Activated CD4-positive, alpha-beta T cell treated with anti-CD3 and anti-CD28 coated beads for 24 hours (primary cell): ENCODE data around the gene SYTL2.
"Not testable (repeated sequence)": the region's sequence is repeated elsewhere in the genome, so short reads cannot be mapped to it uniquely, and the experiment has no call there.

Source experiments
- DNase-seq, 2 donors: peaks; one replicate each; pipeline ENCODE4 v3.0.0-alpha.2; 2020; ENCODE audit warnings: low read depth in 2 of 2

SYTL2 gene

GRCh38 chr11:85810871-85811611, at the start of gene SYTL2:
Gene SYTL2 (minus strand): TSS chr11:85811141. CDS start chr11:85757725, 53,416 bp downstream.
- DNase-seq = peak; percentile 57 to 67

- not testable (repeated sequence) for DNase-seq
Measured at GRCh38 chr11:85859541-85859940, 48.6 kb upstream of the SYTL2 start.

GRCh38 chr11:85857098-85857497, 46.2 kb upstream of the SYTL2 start:
- no peak for DNase-seq

GRCh38 chr11:85855341-85855656, 44.4 kb upstream of the SYTL2 start, which contains the start of gene CCDC83:
Gene CCDC83 (plus strand): TSS chr11:85855383. CDS start chr11:85865124, 9,741 bp downstream.
- no peak for DNase-seq

GRCh38 chr11:85854557-85855340, 43.8 kb upstream of the SYTL2 start:
- peak; percentile 86 to 88 for DNase-seq

- no peak for DNase-seq
Measured at GRCh38 chr11:85854212-85854556, 43.2 kb upstream of the SYTL2 start.

- not testable (repeated sequence) for DNase-seq
Measured at GRCh38 chr11:85853541-85853940, 42.6 kb upstream of the SYTL2 start.

- not testable (repeated sequence) for DNase-seq
Measured at GRCh38 chr11:85852754-85853153, 41.8 kb upstream of the SYTL2 start.

- no peak for DNase-seq
Measured at GRCh38 chr11:85848556-85848955, 37.6 kb upstream of the SYTL2 start.

- DNase-seq = no peak
Measured at GRCh38 chr11:85848006-85848405, 37.1 kb upstream of the SYTL2 start.

- DNase-seq = no peak
Measured at GRCh38 chr11:85847436-85847835, 36.5 kb upstream of the SYTL2 start.

- DNase-seq = no peak
Measured at GRCh38 chr11:85845124-85845631, 34.2 kb upstream of the SYTL2 start.

- DNase-seq = no peak
Measured at GRCh38 chr11:85844439-85845123, 33.6 kb upstream of the SYTL2 start.

GRCh38 chr11:85843929-85844328, 33.0 kb upstream of the SYTL2 start:
- no peak for DNase-seq

- not testable (repeated sequence) for DNase-seq
Measured at GRCh38 chr11:85840932-85841331, 30.0 kb upstream of the SYTL2 start.

GRCh38 chr11:85835729-85836128, 24.8 kb upstream of the SYTL2 start:
- DNase-seq = no peak

- DNase-seq = no peak
Measured at GRCh38 chr11:85835263-85835662, 24.3 kb upstream of the SYTL2 start.

- DNase-seq = no peak
Measured at GRCh38 chr11:85831050-85831449, 20.1 kb upstream of the SYTL2 start.

- DNase-seq = no peak
Measured at GRCh38 chr11:85829172-85829571, 18.2 kb upstream of the SYTL2 start.

- DNase-seq = no peak
Measured at GRCh38 chr11:85828640-85828978, 17.7 kb upstream of the SYTL2 start.

- DNase-seq = no peak
Measured at GRCh38 chr11:85827748-85828639, 17.1 kb upstream of the SYTL2 start.
